ENCODE data around the gene ADIG.

Gene ADIG

GRCh38 chr20:38635721-38636288 lies 54.8 kb downstream of the ADIG start:
- no peak for DNase-seq

All from NCI-H774 (cell line).